GM12878 (cell line): ENCODE results near the gene COX4I2. TPM values are rescaled to one million over a fixed set of nuclear protein-coding genes. Genes with fewer than 3 reads are reported as not detected.

ENCODE experiments used
- ATAC-seq: fragments of 200-7000 bp; cut with Tn5 transposase; 3 replicates; pipeline ENCODE4 v1.9.1; 2020; ENCODE audit warnings: mild to moderate bottlenecking, moderate library complexity
- BruUV-seq: library from RNA; stranded (reverse); fragments of 400-500 nt; replicated peaks from 2 replicates; lab custom pipeline; 2021; lab: Mats Ljungman, UMichigan
- CTCF ChIA-PET: fragments of 300-600 bp; sonication (Branson Sonifier 250); formaldehyde crosslinking; extraction: SDS; loops from one replicate; lab custom pipeline; 2021; ENCODE audit warnings: inconsistent platforms; lab: Yijun Ruan, JAX
- POLR2A ChIA-PET: fragments of 350-600 bp; formaldehyde crosslinking; extraction: SDS; loops from one replicate; lab custom pipeline; 2021; ENCODE audit warnings: inconsistent platforms; lab: Charles Lee
- RAD21 ChIA-PET: fragments of 300-600 bp; sonication (Branson Sonifier 250); formaldehyde crosslinking; loops from one replicate; lab custom pipeline; 2023; ENCODE audit warnings: antibody characterized with exemption; ENCODE audit not compliant: unreplicated experiment; lab: Charles Lee
- SMC1A ChIA-PET: fragments of 300-600 bp; sonication (Branson Sonifier 250); formaldehyde crosslinking; loops from one replicate; lab custom pipeline; 2023; ENCODE audit not compliant: unreplicated experiment, uncharacterized antibody; lab: Charles Lee
- DNase-seq: peaks from one replicate; pipeline ENCODE4 v3.0.0-alpha.2; 2011; ENCODE audit warnings: low read depth, low spot score
- FAIRE-seq: peaks from 3 replicates; lab custom pipeline; 2011; peaks lifted over from hg19 to GRCh38; lab: Jason Lieb, UNC
- H2AFZ ChIP-seq: 2 replicates; pipeline ENCODE4 v1.6.0; 2011; ENCODE audit warnings: low read depth, low read length, control low read depth; ENCODE audit not compliant: control insufficient read depth
- H3K27ac ChIP-seq: 2 replicates; pipeline ENCODE4 v1.5.1; 2011; ENCODE audit warnings: control low read depth; ENCODE audit not compliant: control insufficient read depth, insufficient read depth
- H3K27me3 ChIP-seq, 2 experiments: replicated peaks in 1 of 2; 2 replicates each; pipeline versions ENCODE4 v1.6.0 to v1.6.1; 2011; ENCODE audit warnings: low read length in 1 of 2; ENCODE audit not compliant: control insufficient read depth in 2 of 2, insufficient read depth in 2 of 2
- H3K36me3 ChIP-seq, 2 experiments: 2 replicates each; pipeline ENCODE4 v1.5.1; 2011; ENCODE audit warnings: low read length in 1 of 2; ENCODE audit not compliant: control insufficient read depth in 2 of 2, insufficient read depth in 2 of 2
- H3K4me1 ChIP-seq: 2 replicates; pipeline ENCODE4 v1.6.1; 2011; ENCODE audit warnings: mild to moderate bottlenecking, low read length, moderate library complexity, mixed read lengths; ENCODE audit not compliant: control insufficient read depth, insufficient read depth
- H3K4me2 ChIP-seq: 2 replicates; pipeline ENCODE4 v1.6.0; 2011; ENCODE audit warnings: control low read depth; ENCODE audit not compliant: control insufficient read depth, insufficient read depth
- H3K4me3 ChIP-seq: fragments of 200-600 bp; sonication (generic); 2 replicates; pipeline ENCODE4 v1.5.1; 2016
- H3K79me2 ChIP-seq: 2 replicates; pipeline ENCODE4 v1.6.0; 2011; ENCODE audit warnings: low read length; ENCODE audit not compliant: control insufficient read depth, insufficient read depth
- H3K9ac ChIP-seq: 2 replicates; pipeline ENCODE4 v1.8.0; 2011; ENCODE audit warnings: low read length, control low read depth, mixed read lengths; ENCODE audit not compliant: control insufficient read depth, insufficient read depth
- H3K9me3 ChIP-seq: replicated peaks from 3 replicates; pipeline ENCODE4 v1.5.1; 2011; ENCODE audit warnings: mild to moderate bottlenecking, low read length; ENCODE audit not compliant: control insufficient read depth, insufficient read depth
- H4K20me1 ChIP-seq: 2 replicates; pipeline ENCODE4 v1.6.0; 2011; ENCODE audit not compliant: control insufficient read depth, insufficient read depth
- BRCA1 ChIP-seq: IDR thresholded peaks from 2 replicates; pipeline ENCODE4 v1.6.1; 2011; ENCODE audit warnings: low read depth, low read length, improper control_type of control experiment
- CHD4 ChIP-seq: fragments of 200-600 bp; sonication (generic); IDR thresholded peaks from 2 replicates; pipeline ENCODE4 v1.6.1; 2016; ENCODE audit warnings: mild to moderate bottlenecking
- CTCF ChIP-seq, 3 experiments: IDR thresholded peaks in 2 of 3; conservative IDR thresholded peaks in 1 of 3; 2 replicates each; pipeline ENCODE4 v1.5.1; 2011; ENCODE audit warnings: low read depth in 3 of 3, low read length in 3 of 3, mild to moderate bottlenecking in 3 of 3, control low read depth in 2 of 3, moderate library complexity in 2 of 3, inconsistent platforms in 1 of 3, mixed read lengths in 1 of 3; ENCODE audit not compliant: control insufficient read depth in 2 of 3, insufficient read depth in 1 of 3; ENCODE audit errors: extremely low read depth in 1 of 3
- JUNB ChIP-seq: IDR thresholded peaks from 2 replicates; pipeline ENCODE4 v1.6.1; 2016; ENCODE audit warnings: antibody characterized with exemption, mild to moderate bottlenecking
- MEF2A ChIP-seq: IDR thresholded peaks from 2 replicates; pipeline ENCODE4 v1.6.1; 2011; ENCODE audit warnings: low read depth, mild to moderate bottlenecking, low read length, moderate library complexity; ENCODE audit not compliant: insufficient read depth
- MYC ChIP-seq: IDR thresholded peaks from 2 replicates; pipeline ENCODE4 v1.6.1; 2011; ENCODE audit warnings: mild to moderate bottlenecking, low read length, moderate library complexity, inconsistent platforms; ENCODE audit not compliant: insufficient read depth, insufficient replicate concordance, insufficient read length, severe bottlenecking
- PAX5 ChIP-seq: IDR thresholded peaks from 2 replicates; pipeline ENCODE4 v1.6.1; 2011; ENCODE audit warnings: low read depth, low read length, borderline replicate concordance
- PML ChIP-seq: IDR thresholded peaks from 2 replicates; pipeline ENCODE4 v1.6.1; 2012; ENCODE audit warnings: low read length, inconsistent platforms
- RAD21 ChIP-seq: IDR thresholded peaks from 2 replicates; pipeline ENCODE4 v1.6.1; 2011; ENCODE audit warnings: mild to moderate bottlenecking, low read depth, low read length, moderate library complexity; ENCODE audit not compliant: insufficient read depth
- SUPT20H ChIP-seq: IDR thresholded peaks from 2 replicates; pipeline ENCODE4 v1.6.1; 2011; ENCODE audit warnings: low read depth, mild to moderate bottlenecking, low read length, moderate library complexity, borderline replicate concordance; ENCODE audit not compliant: control insufficient read depth
- ZSCAN29 ChIP-seq: fragments of 450-650 bp; IDR thresholded peaks from 2 replicates; pipeline ENCODE4 v1.6.1; 2017; ENCODE audit warnings: mild to moderate bottlenecking, moderate library complexity
- WGBS: methylation state at CpG from one replicate; pipeline ENCODE4 v1.1.6; 2016; ENCODE audit warnings: low lambda C conversion rate; ENCODE audit not compliant: insufficient replicate concordance, insufficient coverage; ENCODE audit errors: missing lambda C conversion rate; 5-methylcytosine and 5-hydroxymethylcytosine counted together
- in situ Hi-C: fragments of 300-500 bp; cut with MboI; formaldehyde crosslinking; loops from 9 replicates; pipeline ENCODE4 v1.14.3; 2018; ENCODE audit warnings: mixed read lengths
- intact Hi-C: fragments of 100-400 bp; cut with micrococcal nuclease; formaldehyde crosslinking; loops from one replicate; pipeline ENCODE4 v1.14.2; 2022; ENCODE audit not compliant: unreplicated experiment
- polyA plus RNA-seq, 11 experiments: library from polyadenylated mRNA; depleted of rRNA in 4 of 11; unstranded in 6 of 11; stranded (reverse) in 5 of 11; fragments of >200 nt; fragmentation: Nextera tagmentation in 4 of 11; fragmentation: Illumina TruSeq in 1 of 11; extraction: Ambion mirVana in 4 of 11; extraction: Trizol in 1 of 11; gene quantifications; 1 replicate in 1 of 11; 2 replicates in 10 of 11; pipeline versions ENCODE4 v1.2.1 to v1.2.3, GENCODE V29; 2011 to 2016; ENCODE audit warnings: inconsistent platforms in 2 of 11, missing spikeins in 2 of 11, low read depth in 1 of 11
- total RNA-seq, 4 experiments: library from RNA; depleted of rRNA in 3 of 4; stranded (reverse); fragments of >200 nt in 3 of 4; fragmentation: Illumina TruSeq in 1 of 4; extraction: Trizol in 1 of 4; gene quantifications; 2 replicates each; pipeline versions ENCODE4 v1.2.1 to v1.2.3, GENCODE V29; 2013 to 2021

COX4I2 gene
- total and polyA plus RNA-seq, 10 of the 15 experiments (the other 5 are each of a cell fraction or from before 2014, with no cell fraction given), result not detected

DNA sequence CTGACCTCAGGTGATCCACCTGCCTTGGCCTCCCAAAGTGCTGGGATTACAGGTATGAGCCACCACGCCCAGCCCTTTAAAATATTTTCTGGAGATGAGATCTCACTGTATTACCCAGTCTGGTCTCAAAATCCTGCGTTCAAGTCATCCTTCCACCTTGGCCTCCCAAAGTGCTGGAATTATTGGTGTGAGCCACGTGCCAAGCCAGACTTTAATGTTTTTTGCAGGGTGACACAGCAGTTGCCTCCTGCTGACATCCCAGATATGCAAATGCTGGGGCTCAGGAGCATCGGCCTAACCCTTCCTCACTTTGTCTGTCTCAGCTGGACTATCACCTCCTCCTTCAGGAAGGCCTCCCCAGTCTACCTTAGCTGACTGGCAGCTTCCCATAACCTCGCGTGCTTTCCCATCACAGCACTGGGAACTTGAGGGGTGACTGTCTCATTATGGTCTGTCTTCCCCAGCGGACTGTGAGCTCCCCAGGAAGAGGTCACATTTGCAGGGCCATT, 46.9 kb upstream of the COX4I2 start:
- H3K36me3 ChIP-seq, result no peaks in the 10 kb centered on the region
- no peak for ATAC-seq
- ChIA-PET CTCF (interaction anchor here (0.6 to 2.1 kb wide), 8 partner anchors 12 to 29 kb away, joined by 3 to 14 read pairs (median 4); no protein-coding TSS in a partner anchor), SMC1A (interaction anchor here (0.6 to 0.9 kb wide), 2 partner anchors 14 to 31 kb away, joined by 3 read pairs; partner anchors contain the start of gene ID1), RAD21 (interaction anchor here (1.6 to 2.0 kb wide), 3 partner anchors 18 to 133 kb away, joined by 4 to 6 read pairs (median 6); partner anchors contain the start of gene BCL2L1), POLR2A (interaction anchor here (1.1 kb wide), 1 partner anchor 14 kb away, joined by 3 read pairs; the partner anchor contains the start of gene ID1)
- no peak overlapping the region for H3K9ac ChIP-seq
- intact Hi-C loops (no loop called here), in situ Hi-C loops (no loop called here)
- H3K27me3 ChIP-seq, result peaks cover 2% of the 10 kb centered on the region in 2 experiments; a peak in 2 of 4 replicates
- FAIRE-seq, result no peak
- no peaks in the 10 kb centered on the region for H4K20me1 ChIP-seq
- DNase-seq, result no peak
- peaks cover 5% of the 10 kb centered on the region for H3K4me1 ChIP-seq
- no TSS peak for BruUV-seq
- no peak overlapping the region for H3K27ac ChIP-seq
- H3K9me3 ChIP-seq, result no peaks in the 10 kb centered on the region
- WGBS, result 52% methylated on average over 7 of the region's 7 CpGs
- no peaks in the 10 kb centered on the region for H3K79me2 ChIP-seq
- TF ChIP-seq RAD21 (no peak), PML (no peak), CHD4 (no peak), BRCA1 (no peak), PAX5 (no peak), SUPT20H (no peak), ZSCAN29 (no peak), MYC (no peak), MEF2A (no peak), JUNB (no peak), CTCF (IDR thresholded peaks at IDR 0.05 in 2 of 3, conservative IDR thresholded peaks at IDR 0.05 in 1 of 3; ENCODE audit: control insufficient read depth in 2 of 3, extremely low read depth in 1 of 3, insufficient read depth in 1 of 3, low read depth in 3 of 3, low read length in 3 of 3) (no peak)
- H3K4me2 ChIP-seq, result no peak overlapping the region
- H2AFZ ChIP-seq, result no peak overlapping the region
- H3K4me3 ChIP-seq, result no peak overlapping the region
